PC-3 (cell line): ENCODE results near the gene ANTXR1. TPM values are rescaled to one million over a fixed set of nuclear protein-coding genes. Genes with fewer than 3 reads are reported as not detected.

Source experiments
- ATAC-seq: fragments of 200-7000 bp; cut with Tn5 transposase; 2 replicates; pipeline ENCODE4 v1.9.1; 2020; ENCODE audit warnings: mild to moderate bottlenecking, moderate library complexity
- BruUV-seq: library from RNA; stranded (reverse); fragments of 400-500 nt; replicated peaks from 2 replicates; lab custom pipeline; 2021; lab: Mats Ljungman, UMichigan
- CTCF ChIA-PET: fragments of 300-600 bp; sonication (Branson Sonifier 250); formaldehyde crosslinking; loops from one replicate; lab custom pipeline; 2022; ENCODE audit warnings: antibody characterized with exemption; lab: Charles Lee
- POLR2A ChIA-PET: fragments of 300-600 bp; sonication (Branson Sonifier 250); formaldehyde crosslinking; loops from one replicate; lab custom pipeline; 2022; ENCODE audit warnings: antibody characterized with exemption; ENCODE audit not compliant: unreplicated experiment; lab: Charles Lee
- DNase-seq: peaks from one replicate; pipeline ENCODE4 v3.0.0-alpha.2; 2015
- H2AFZ ChIP-seq: fragments of 300-600 bp; sonication (generic); 2 replicates; pipeline ENCODE4 v1.6.0; 2016; ENCODE audit warnings: antibody characterized with exemption, low read length
- H3F3A ChIP-seq: fragments of 300-600 bp; sonication (generic); one replicate; pipeline ENCODE4 v1.6.0; 2017; ENCODE audit warnings: antibody characterized with exemption, low read length, control low read depth, mild to moderate bottlenecking; ENCODE audit not compliant: unreplicated experiment
- H3K27ac ChIP-seq: fragments of 300-600 bp; sonication (generic); 2 replicates; pipeline ENCODE4 v1.5.1; 2016; ENCODE audit warnings: mild to moderate bottlenecking, low read length
- H3K27me3 ChIP-seq: fragments of 300-600 bp; sonication (generic); 2 replicates; pipeline ENCODE4 v1.6.1; 2016; ENCODE audit warnings: low read length, mixed read lengths
- H3K36me3 ChIP-seq: fragments of 300-600 bp; sonication (generic); 2 replicates; pipeline ENCODE4 v1.6.1; 2016; ENCODE audit warnings: low read depth, mixed run types, low read length, mixed read lengths
- H3K4me1 ChIP-seq: fragments of 300-600 bp; sonication (generic); 2 replicates; pipeline ENCODE4 v1.5.1; 2016; ENCODE audit warnings: low read length; ENCODE audit not compliant: insufficient read depth
- H3K4me2 ChIP-seq: fragments of 300-600 bp; sonication (generic); 2 replicates; pipeline ENCODE4 v1.6.0; 2016; ENCODE audit warnings: low read length
- H3K4me3 ChIP-seq: fragments of 300-600 bp; sonication (generic); 2 replicates; pipeline ENCODE4 v1.5.1; 2016; ENCODE audit warnings: mild to moderate bottlenecking, low read length, mixed read lengths
- H3K79me2 ChIP-seq: fragments of 300-600 bp; sonication (generic); 2 replicates; pipeline ENCODE4 v1.6.1; 2017; ENCODE audit warnings: low read length, mixed read lengths
- H3K9ac ChIP-seq: fragments of 300-600 bp; sonication (generic); 2 replicates; pipeline ENCODE4 v1.6.0; 2016; ENCODE audit warnings: mild to moderate bottlenecking, low read length
- H3K9me2 ChIP-seq: fragments of 300-600 bp; sonication (generic); replicated peaks from 2 replicates; pipeline ENCODE4 v1.6.1; 2016; ENCODE audit warnings: mixed run types, low read length, mixed read lengths
- H3K9me3 ChIP-seq: fragments of 300-600 bp; sonication (generic); 2 replicates; pipeline ENCODE4 v1.6.1; 2016; ENCODE audit warnings: low read length, mixed read lengths
- H4K20me1 ChIP-seq: fragments of 300-600 bp; sonication (generic); 2 replicates; pipeline ENCODE4 v1.6.1; 2016; ENCODE audit warnings: low read length, mixed read lengths
- CTCF ChIP-seq: fragments of 300-600 bp; sonication (generic); conservative IDR thresholded peaks from 2 replicates; pipeline ENCODE4 v1.5.1; 2017; ENCODE audit warnings: antibody characterized with exemption, low read depth, mild to moderate bottlenecking, low read length
- EZH2 ChIP-seq: fragments of 300-600 bp; sonication (generic); IDR thresholded peaks from one replicate; pipeline ENCODE4 v1.6.1; 2017; ENCODE audit warnings: antibody characterized with exemption, mild to moderate bottlenecking, low read length; ENCODE audit not compliant: unreplicated experiment
- EZH2phosphoT487 ChIP-seq: fragments of 300-600 bp; sonication (generic); IDR thresholded peaks from 2 replicates; pipeline ENCODE4 v1.6.1; 2018; ENCODE audit warnings: mild to moderate bottlenecking, antibody characterized with exemption, low read length, borderline replicate concordance
- intact Hi-C: fragments of 100-400 bp; cut with micrococcal nuclease; formaldehyde crosslinking; loops from 2 replicates; pipeline ENCODE4 v1.9.0; 2023
- total RNA-seq: library from RNA; depleted of rRNA; stranded (reverse); fragments of >200 nt; gene quantifications from 2 replicates; pipeline ENCODE4 v1.2.3, GENCODE V29; 2014

Gene ANTXR1
- total RNA-seq, 1 experiment from 2014 or later: 31.2 TPM

- H3K36me3 ChIP-seq: peaks cover 16% of the 10 kb centered on the region
- H3K4me3 ChIP-seq: no peak overlapping the region
- H3K27ac ChIP-seq: no peak overlapping the region
- no peaks in the 10 kb centered on the region for H3K9me3 ChIP-seq
- no peaks in the 10 kb centered on the region for H3K4me1 ChIP-seq
- intact Hi-C loops: no loop called here
- BruUV-seq: no TSS peak
- ChIA-PET CTCF (no interaction called here), POLR2A (no interaction called here)
- H2AFZ ChIP-seq: no peak overlapping the region
- TF ChIP-seq CTCF: no peak
- no peak for TF ChIP-seq EZH2phosphoT487
- no peak for TF ChIP-seq EZH2
- no peaks in the 10 kb centered on the region for H3K79me2 ChIP-seq
- H3F3A ChIP-seq: no peaks in the 10 kb centered on the region
- no peaks in the 10 kb centered on the region for H4K20me1 ChIP-seq
- ATAC-seq: no peak
- H3K27me3 ChIP-seq: no peaks in the 10 kb centered on the region
- no peak for DNase-seq
- H3K9me2 ChIP-seq: no peaks in the 10 kb centered on the region
- no peak overlapping the region for H3K9ac ChIP-seq
- H3K4me2 ChIP-seq: no peak overlapping the region
Measured at GRCh38 chr2:69076601-69077000, 63.6 kb downstream of the ANTXR1 start.

- Histone ChIP-seq H3F3A (no peaks in the 10 kb centered on the region), H3K9me2 (no peaks in the 10 kb centered on the region), H3K4me2 (no peak overlapping the region), H3K4me1 (peaks cover 7% of the 10 kb centered on the region), H4K20me1 (no peaks in the 10 kb centered on the region), H3K27me3 (no peaks in the 10 kb centered on the region), H3K9ac (no peak overlapping the region), H3K27ac (no peak overlapping the region), H3K4me3 (no peak overlapping the region), H2AFZ (no peak overlapping the region), H3K79me2 (no peaks in the 10 kb centered on the region), H3K36me3 (peaks cover 16% of the 10 kb centered on the region), H3K9me3 (no peaks in the 10 kb centered on the region)
- CTCF ChIA-PET: no interaction called here
- ATAC-seq (no peak), DNase-seq (no peak)
- intact Hi-C loops: no loop called here
- no peak for TF ChIP-seq EZH2
- TF ChIP-seq CTCF: no peak
- TF ChIP-seq EZH2phosphoT487: no peak
- no TSS peak for BruUV-seq
- POLR2A ChIA-PET: no interaction called here
Measured at GRCh38 chr2:69077252-69077950, 64.4 kb downstream of the ANTXR1 start.

GRCh38 chr2:69080071-69080470 is 67.1 kb downstream of the ANTXR1 start:
- Histone ChIP-seq H3K27me3 (no peaks in the 10 kb centered on the region), H3K36me3 (peaks cover 16% of the 10 kb centered on the region), H3K79me2 (no peaks in the 10 kb centered on the region), H3K9me2 (no peaks in the 10 kb centered on the region), H3K4me2 (no peak overlapping the region), H3K4me1 (peaks cover 21% of the 10 kb centered on the region), H3K27ac (no peak overlapping the region), H2AFZ (no peak overlapping the region), H3F3A (no peaks in the 10 kb centered on the region), H3K9ac (no peak overlapping the region), H3K4me3 (no peak overlapping the region), H4K20me1 (no peaks in the 10 kb centered on the region), H3K9me3 (no peaks in the 10 kb centered on the region)
- ATAC-seq: no peak
- CTCF ChIA-PET: no interaction called here
- intact Hi-C loops: no loop called here
- BruUV-seq: no TSS peak
- no peak for TF ChIP-seq CTCF
- no peak for TF ChIP-seq EZH2
- no peak for TF ChIP-seq EZH2phosphoT487
- no peak for DNase-seq
- POLR2A ChIA-PET: no interaction called here
